Spleen (tissue), 11 donors: ENCODE measurements around the gene ITIH1. TPM values are rescaled to one million over a fixed set of nuclear protein-coding genes. Genes with fewer than 3 reads are reported as not detected.

Experiments used
- DNase-seq: peaks from one replicate; pipeline ENCODE4 v3.0.0-alpha.2; 2020
- H3K27ac ChIP-seq, 8 donors: fragments of 200-600 bp; sonication (generic) in 7 of 8; 1 replicate in 4 of 8; 2 replicates in 4 of 8; pipeline versions ENCODE4 v1.5.0 to v1.8.0; 2016 to 2021; ENCODE audit warnings: inconsistent platforms in 4 of 8, mild to moderate bottlenecking in 4 of 8, moderate library complexity in 1 of 8
- H3K27me3 ChIP-seq, 7 donors: fragments of 200-600 bp; sonication (generic) in 6 of 7; replicated peaks in 1 of 7; 1 replicate in 4 of 7; 2 replicates in 3 of 7; pipeline versions ENCODE4 v1.5.0 to v1.8.0; 2016 to 2021; ENCODE audit warnings: inconsistent platforms in 3 of 7, mild to moderate bottlenecking in 1 of 7
- H3K36me3 ChIP-seq, 6 donors: fragments of 200-600 bp; sonication (generic) in 5 of 6; 1 replicate in 4 of 6; 2 replicates in 2 of 6; pipeline versions ENCODE4 v1.5.0 to v1.8.0; 2016 to 2021; ENCODE audit warnings: inconsistent platforms in 2 of 6
- H3K4me1 ChIP-seq, 6 donors: fragments of 200-600 bp; sonication (generic) in 5 of 6; 1 replicate in 3 of 6; 2 replicates in 3 of 6; pipeline versions ENCODE4 v1.5.0 to v1.8.0; 2016 to 2021; ENCODE audit warnings: inconsistent platforms in 3 of 6
- H3K4me3 ChIP-seq, 8 donors: fragments of 200-600 bp; sonication (generic) in 7 of 8; 1 replicate in 4 of 8; 2 replicates in 4 of 8; pipeline versions ENCODE4 v1.5.0 to v1.8.0; 2016 to 2021; ENCODE audit warnings: inconsistent platforms in 4 of 8, mild to moderate bottlenecking in 4 of 8, moderate library complexity in 2 of 8
- H3K9me3 ChIP-seq, 8 donors: fragments of 200-600 bp; sonication (generic) in 7 of 8; 1 replicate in 4 of 8; 2 replicates in 4 of 8; pipeline versions ENCODE4 v1.5.0 to v1.8.0; 2016 to 2021; ENCODE audit warnings: inconsistent platforms in 4 of 8
- CTCF ChIP-seq, 11 experiments: fragments of 200-600 bp in 7 of 11; fragments of 450-650 bp in 4 of 11; sonication (generic) in 4 of 11; IDR thresholded peaks in 8 of 11; conservative IDR thresholded peaks in 3 of 11; 1 replicate in 7 of 11; 2 replicates in 4 of 11; pipeline versions ENCODE4 v1.4.0 to v1.8.0; 2016 to 2021; ENCODE audit warnings: antibody characterized with exemption in 11 of 11, inconsistent platforms in 4 of 11, mild to moderate bottlenecking in 1 of 11
- POLR2A ChIP-seq, 3 donors: fragments of 450-650 bp; IDR thresholded peaks; one replicate each; pipeline ENCODE4 v1.5.1; 2017; ENCODE audit warnings: antibody characterized with exemption in 3 of 3, mild to moderate bottlenecking in 1 of 3
- POLR2AphosphoS5 ChIP-seq, 3 donors: sonication (generic); formaldehyde crosslinking; IDR thresholded peaks; one replicate each; pipeline ENCODE4 v1.5.1; 2017; ENCODE audit warnings: antibody characterized with exemption in 3 of 3
- WGBS, 5 donors: extraction: QIAGEN DNeasy Blood & Tissue Kit in 3 of 5; methylation state at CpG; one replicate each; pipeline versions ENCODE4 v1.1.5 to v1.1.7; 2013 to 2018; 5-methylcytosine and 5-hydroxymethylcytosine counted together
- intact Hi-C: fragments of 100-400 bp; cut with DNase I; formaldehyde crosslinking; loops from one replicate; pipeline ENCODE4 v1.15.0; 2023; ENCODE audit warnings: low total_unique reads
- polyA plus RNA-seq, 3 donors: library from polyadenylated mRNA; stranded (reverse); fragments of 200-250 nt; gene quantifications; one replicate each; pipeline ENCODE4 v1.2.1, GENCODE V29; 2013
- total RNA-seq, 7 donors: library from RNA; depleted of rRNA in 3 of 7; stranded (reverse); fragments of >200 nt in 3 of 7; fragmentation: NEBNext Ultra II Directional in 4 of 7; extraction: Animal tissue kit (Norgen Biotek cat#: 25700) in 4 of 7; gene quantifications; one replicate each; pipeline versions ENCODE4 v1.1.0 to v1.2.1, GENCODE V29; 2016 to 2021
- donor health status: healthy with polysubstance abuse.
- donor health status: DM: no; HTN: no; CAD: no; lungs with moderate emphysema.
- donor health status: DM: no; HTN: no; CAD: no.
- donor health status: Bipolar disorder and iron deficiency.
- donor health status: healthy.
- donor health status: DM: no; HTN: no; CAD: no.
- donor health status: DM: yes; HTN: yes; CAD: no.

ITIH1 gene
- total and polyA plus RNA-seq, 10 donors: 0.65 to 11.4 (median 2.6) TPM

DNA sequence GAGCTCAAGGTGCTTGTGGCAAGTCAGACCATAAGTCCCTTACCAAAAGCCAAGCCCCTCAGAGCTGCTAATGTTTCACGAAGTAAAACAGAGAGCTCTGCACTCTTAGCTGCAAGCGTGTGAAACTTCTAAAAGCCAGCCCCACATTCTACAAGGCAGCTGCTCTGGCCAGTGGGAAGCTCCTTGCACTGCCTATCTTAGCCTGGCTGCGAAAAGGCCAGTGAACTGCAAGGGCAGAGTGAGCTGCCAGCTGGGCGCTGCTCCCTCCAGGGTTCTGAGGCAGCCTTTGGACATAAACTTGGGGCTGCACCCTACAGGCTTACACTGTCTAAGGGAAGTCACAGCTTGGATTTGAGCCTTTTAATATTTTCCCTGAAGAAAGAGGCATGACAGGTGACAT is 59.6 kb downstream of the ITIH1 start:
- intact Hi-C loops: no loop called here
- 95 to 96% (median 96%) methylated on average over 4 of the region's 4 CpGs for WGBS, 5 donors
- Histone ChIP-seq H3K4me3 (no peak overlapping the region), H3K4me1 (peaks cover 0 to 25% (median 9%) of the 10 kb centered on the region in 6 donors), H3K36me3 (peaks cover 0 to 98% (median 38%) of the 10 kb centered on the region in 6 donors), H3K27me3 (no peaks in the 10 kb centered on the region), H3K27ac (no peak overlapping the region), H3K9me3 (no peaks in the 10 kb centered on the region)
- no peak for DNase-seq
- no peak for TF ChIP-seq POLR2AphosphoS5 (IDR thresholded peaks at IDR 0.05)
- TF ChIP-seq CTCF (IDR thresholded peaks at IDR 0.05 in 8 of 11, conservative IDR thresholded peaks at IDR 0.05 in 3 of 11): no peak
- TF ChIP-seq POLR2A (IDR thresholded peaks at IDR 0.05): no peak

DNA sequence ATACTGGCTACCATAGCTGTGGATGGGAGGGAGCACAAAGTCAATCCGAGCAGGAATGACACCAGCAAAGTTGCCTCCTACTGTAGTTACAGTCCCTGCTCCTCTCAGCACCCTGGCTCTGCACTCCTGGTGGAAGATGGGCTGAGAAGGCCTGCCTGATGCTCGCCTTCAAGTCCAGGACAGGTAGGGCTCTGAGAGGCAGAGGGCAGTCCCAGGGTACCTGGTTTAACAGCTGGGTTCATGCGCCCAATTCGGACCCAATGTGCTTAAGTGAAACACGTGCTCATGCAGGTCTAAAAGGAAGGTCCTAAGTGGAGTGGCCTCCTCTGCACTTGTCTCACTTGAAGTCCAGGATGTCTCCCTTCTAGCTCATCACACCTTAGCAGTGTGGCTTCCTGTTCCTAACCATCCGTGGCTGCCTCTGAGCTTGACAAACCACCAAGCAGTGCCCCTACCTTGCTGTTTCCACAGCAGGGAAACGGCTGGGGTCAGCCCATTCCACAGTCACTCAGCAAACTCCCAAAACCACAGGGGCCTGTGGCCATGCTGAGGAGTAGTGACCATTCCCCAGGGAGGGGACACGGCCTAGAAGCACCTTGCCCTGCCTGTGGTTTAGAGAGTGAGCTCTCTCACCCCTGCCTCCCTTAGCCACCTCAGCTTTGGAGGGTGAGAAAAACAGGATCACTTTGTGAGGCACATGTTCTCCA is 61.3 kb downstream of the ITIH1 start:
- H3K27me3 ChIP-seq: no peaks in the 10 kb centered on the region
- 66 to 78% (median 75%) methylated on average over 8 of the region's 8 CpGs for WGBS, 5 donors
- no peaks in the 10 kb centered on the region for H3K9me3 ChIP-seq
- H3K4me3 ChIP-seq: no peak overlapping the region
- intact Hi-C loops: no loop called here
- DNase-seq: peak; percentile 56
- H3K27ac ChIP-seq: no peak overlapping the region
- peaks cover 0 to 39% (median 9%) of the 10 kb centered on the region in 6 donors for H3K4me1 ChIP-seq
- H3K36me3 ChIP-seq: peaks cover 0 to 98% (median 46%) of the 10 kb centered on the region in 6 donors
- TF ChIP-seq CTCF (IDR thresholded peaks at IDR 0.05 in 8 of 11, conservative IDR thresholded peaks at IDR 0.05 in 3 of 11) (no peak), POLR2AphosphoS5 (IDR thresholded peaks at IDR 0.05) (peak in 1 of 3 donors; percentile 7)

DNA sequence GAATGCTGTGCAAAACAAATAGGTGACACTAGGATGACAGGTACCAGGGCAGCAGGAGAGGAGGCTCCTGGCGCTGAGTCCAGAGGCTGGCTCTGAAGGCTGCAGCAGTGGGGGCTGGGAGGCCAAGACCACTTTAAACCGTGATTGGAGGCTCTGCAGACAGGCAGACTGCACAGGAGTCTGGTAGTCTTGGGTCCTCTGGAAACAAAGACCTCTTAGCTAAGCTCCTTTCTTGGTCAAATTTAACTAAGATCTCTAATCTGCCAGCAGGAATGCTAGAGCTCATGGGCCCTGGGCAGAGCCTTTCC is 61.8 kb downstream of the ITIH1 start:
- H3K27me3 ChIP-seq: no peaks in the 10 kb centered on the region
- peaks cover 0 to 98% (median 48%) of the 10 kb centered on the region in 6 donors for H3K36me3 ChIP-seq
- no peak overlapping the region for H3K4me3 ChIP-seq
- peaks cover 0 to 44% (median 9%) of the 10 kb centered on the region in 6 donors for H3K4me1 ChIP-seq
- peak; percentile 51 for DNase-seq
- intact Hi-C loops: no loop called here
- WGBS, 5 donors: 67 to 94% (median 90%) methylated on average over 1 to 2 of the region's 2 CpGs
- H3K9me3 ChIP-seq: no peaks in the 10 kb centered on the region
- H3K27ac ChIP-seq: no peak overlapping the region
- no peak for TF ChIP-seq CTCF (IDR thresholded peaks at IDR 0.05 in 8 of 11, conservative IDR thresholded peaks at IDR 0.05 in 3 of 11)
- TF ChIP-seq POLR2AphosphoS5 (IDR thresholded peaks at IDR 0.05): no peak
- TF ChIP-seq POLR2A (IDR thresholded peaks at IDR 0.05): no peak

GRCh38 chr3:52839892-52840545 is 62.6 kb downstream of the ITIH1 start:
- DNase-seq: peak; percentile 49
- H3K4me1 ChIP-seq: peaks cover 0 to 52% (median 9%) of the 10 kb centered on the region in 6 donors
- peaks cover 0 to 100% (median 50%) of the 10 kb centered on the region in 6 donors for H3K36me3 ChIP-seq
- H3K27ac ChIP-seq: no peak overlapping the region
- WGBS, 5 donors: 86 to 92% (median 89%) methylated on average over 23 of the region's 23 CpGs
- H3K9me3 ChIP-seq: no peaks in the 10 kb centered on the region
- no peaks in the 10 kb centered on the region for H3K27me3 ChIP-seq
- intact Hi-C loops: no loop called here
- no peak overlapping the region for H3K4me3 ChIP-seq
- TF ChIP-seq POLR2AphosphoS5 (IDR thresholded peaks at IDR 0.05) (no peak), CTCF (IDR thresholded peaks at IDR 0.05 in 8 of 11, conservative IDR thresholded peaks at IDR 0.05 in 3 of 11) (no peak), POLR2A (IDR thresholded peaks at IDR 0.05) (no peak)
